ENCODE data around the gene IL13RA1. TPM values are rescaled to one million over a fixed set of nuclear protein-coding genes. Genes with fewer than 3 reads are reported as not detected.
"Not testable (repeated sequence)": the region's sequence is repeated elsewhere in the genome, so short reads cannot be mapped to it uniquely, and the experiment has no call there.

The IL13RA1 gene
- 10 to 100 TPM; 25.8 to 37.6 (median 31.2) TPM for polyA plus RNA-seq (ENCODE audit: insufficient read length in 10 of 10)
- long read RNA-seq, donor 1, full-length matches to known transcripts = 2 of 2 reads
- long read RNA-seq, donor 1, partial matches to known transcripts = 0 of 2 reads
- long read RNA-seq, donor 1, other reads (novel, unspliced or antisense) = 0 of 2 reads
- long read RNA-seq, donor 2, full-length matches to known transcripts = 3 of 3 reads
- long read RNA-seq, donor 2, partial matches to known transcripts = 0 of 3 reads
- long read RNA-seq, donor 2, other reads (novel, unspliced or antisense) = 0 of 3 reads
- long read RNA-seq, donor 3 = 0 reads
- long read RNA-seq, donor 4, full-length matches to known transcripts = 6 of 6 reads
- long read RNA-seq, donor 4, partial matches to known transcripts = 0 of 6 reads
- long read RNA-seq, donor 4, other reads (novel, unspliced or antisense) = 0 of 6 reads
- long read RNA-seq, donor 5, full-length matches to known transcripts = 6 of 6 reads
- long read RNA-seq, donor 5, partial matches to known transcripts = 0 of 6 reads
- long read RNA-seq, donor 5, other reads (novel, unspliced or antisense) = 0 of 6 reads
- long read RNA-seq, donor 6, full-length matches to known transcripts = 6 of 18 reads
- long read RNA-seq, donor 6, partial matches to known transcripts = 12 of 18 reads
- long read RNA-seq, donor 6, other reads (novel, unspliced or antisense) = 0 of 18 reads
- long read RNA-seq, donor 7, full-length matches to known transcripts = 1 of 1 reads
- long read RNA-seq, donor 7, partial matches to known transcripts = 0 of 1 reads
- long read RNA-seq, donor 7, other reads (novel, unspliced or antisense) = 0 of 1 reads
- long read RNA-seq, donor 8 = 0 reads
- long read RNA-seq, donor 9, full-length matches to known transcripts = 1 of 1 reads
- long read RNA-seq, donor 9, partial matches to known transcripts = 0 of 1 reads
- long read RNA-seq, donor 9, other reads (novel, unspliced or antisense) = 0 of 1 reads

GRCh38 chrX:118726887-118727685, at the start of gene IL13RA1:
Gene IL13RA1, plus strand, starts transcription at chrX:118727606. Its CDS starts 33 bp downstream, at chrX:118727639.
- DNase-seq = peak; percentile 79 to 91 (median 83)

DNA sequence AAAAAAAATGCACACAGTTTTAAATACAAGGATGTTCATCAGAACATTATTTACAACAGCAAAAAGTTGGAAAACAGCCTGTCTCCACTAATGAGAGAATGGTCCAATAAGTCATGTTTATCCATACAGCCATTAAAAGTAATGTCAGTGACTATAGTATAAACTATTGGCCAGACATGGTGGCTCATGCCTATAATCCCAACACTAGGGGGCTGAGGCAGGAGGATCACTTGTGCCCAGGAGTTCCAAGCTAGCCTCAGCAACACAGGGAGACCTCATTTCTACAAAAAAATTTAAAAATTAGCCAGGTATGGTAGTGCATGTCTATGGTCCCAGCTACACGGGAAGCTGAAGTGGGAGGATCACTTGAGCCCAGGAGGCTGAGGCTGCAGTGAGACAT, 48.1 kb upstream of the IL13RA1 start:
- DNase-seq = no peak

DNA sequence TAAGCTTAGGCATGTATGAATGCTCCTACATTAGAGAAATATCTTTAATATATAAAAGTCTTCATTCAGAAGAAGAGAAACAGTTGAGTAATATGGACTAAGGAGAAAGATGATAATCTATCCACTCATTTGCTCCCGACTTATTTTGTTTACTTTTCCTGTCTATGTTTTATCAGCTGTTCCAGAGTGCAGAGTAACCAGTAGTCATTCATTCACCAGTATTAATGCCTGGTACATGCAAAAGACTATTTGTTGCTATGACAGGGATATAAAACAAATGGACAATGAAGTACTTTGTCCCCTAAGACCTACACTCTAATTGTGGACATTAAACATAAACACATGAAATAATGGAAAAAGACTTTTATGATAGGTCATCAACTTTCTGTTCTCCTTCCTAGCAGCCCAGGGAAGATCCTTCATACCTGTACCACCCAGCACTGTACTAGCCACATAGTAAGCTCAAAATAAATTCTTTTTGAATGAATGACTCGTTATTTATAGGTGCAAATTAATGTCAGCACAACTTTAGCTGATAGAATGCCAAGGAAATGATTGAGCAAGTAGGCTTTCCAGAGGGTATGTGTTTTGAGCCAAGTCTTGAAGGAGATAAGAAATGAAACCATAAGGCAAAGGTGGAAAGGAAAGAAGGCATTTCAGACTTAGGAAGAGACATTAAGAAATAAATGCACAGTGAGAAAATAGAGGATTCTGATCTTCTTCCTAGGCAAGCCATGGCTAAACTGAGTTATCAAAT, 45.0 kb upstream of the IL13RA1 start:
- DNase-seq = no peak

GRCh38 chrX:118685393-118685792, 42.0 kb upstream of the IL13RA1 start:
- DNase-seq = no peak

- DNase-seq = no peak
These were observed 38.5 kb upstream of the IL13RA1 start for GRCh38 chrX:118688935-118689334.

- no peak for DNase-seq
These were observed 33.6 kb upstream of the IL13RA1 start for GRCh38 chrX:118693843-118694242.

GRCh38 chrX:118694638-118695037, 32.8 kb upstream of the IL13RA1 start:
- DNase-seq = no peak

GRCh38 chrX:118698516-118699170, 28.8 kb upstream of the IL13RA1 start:
- DNase-seq = peak in 1 of 3 donors; percentile 3

DNA sequence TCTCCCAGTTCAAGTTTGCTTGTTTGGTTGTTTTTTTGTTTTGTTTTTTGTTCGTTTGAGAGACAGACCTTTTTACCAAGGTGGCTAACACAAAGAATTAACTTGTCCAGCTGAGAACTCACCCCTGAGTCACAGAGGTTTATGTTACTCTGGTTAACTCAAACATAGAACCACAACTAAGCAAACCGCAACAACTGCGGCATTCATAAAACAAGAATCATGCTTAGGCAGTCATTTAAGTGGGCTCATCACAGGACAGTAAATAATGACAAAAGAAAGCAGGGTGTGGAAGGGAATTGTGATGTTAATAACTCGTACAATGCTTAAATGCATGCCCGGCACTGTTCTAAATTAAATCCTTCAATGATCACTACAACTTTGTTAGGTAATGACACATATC, 24.7 kb upstream of the IL13RA1 start:
- DNase-seq = no peak

DNA sequence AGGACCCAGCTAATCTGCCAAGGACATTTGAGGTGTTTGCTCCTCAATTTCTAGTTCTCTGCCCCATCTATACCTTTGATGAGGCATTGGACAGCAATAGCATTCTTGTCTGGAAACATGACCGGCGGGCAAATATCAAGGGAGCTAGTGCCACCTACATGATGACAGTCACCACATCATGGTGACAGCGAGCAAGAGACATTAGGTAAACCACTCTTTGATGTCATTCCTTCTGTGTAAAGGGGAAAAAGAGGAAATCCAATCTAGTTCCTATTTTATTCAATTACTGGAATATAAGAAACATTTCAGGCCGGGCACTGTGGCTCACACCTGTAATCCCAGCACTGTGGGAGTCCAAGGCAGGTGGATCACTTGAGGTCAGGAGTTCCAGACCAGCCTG, 20.7 kb upstream of the IL13RA1 start:
- no peak for DNase-seq

DNA sequence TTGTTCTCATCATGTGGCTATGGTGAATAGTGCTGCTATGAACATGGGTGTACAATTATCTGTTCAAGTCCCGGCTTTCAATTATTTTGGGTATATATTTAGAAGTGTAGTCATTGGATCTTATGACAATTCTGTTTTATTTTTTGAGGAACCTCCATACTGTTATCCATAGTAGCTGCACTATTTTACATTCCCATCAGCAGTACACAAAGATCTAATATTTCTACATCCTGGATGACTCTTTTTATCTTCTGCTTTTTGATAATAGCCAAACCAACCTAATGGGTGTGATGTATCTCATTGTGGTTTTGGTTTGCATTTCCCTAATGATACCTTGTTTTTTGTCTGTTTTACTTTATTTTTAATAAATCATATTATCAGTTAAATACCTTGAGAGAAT, 12.9 kb upstream of the IL13RA1 start:
- no peak for DNase-seq

DNA sequence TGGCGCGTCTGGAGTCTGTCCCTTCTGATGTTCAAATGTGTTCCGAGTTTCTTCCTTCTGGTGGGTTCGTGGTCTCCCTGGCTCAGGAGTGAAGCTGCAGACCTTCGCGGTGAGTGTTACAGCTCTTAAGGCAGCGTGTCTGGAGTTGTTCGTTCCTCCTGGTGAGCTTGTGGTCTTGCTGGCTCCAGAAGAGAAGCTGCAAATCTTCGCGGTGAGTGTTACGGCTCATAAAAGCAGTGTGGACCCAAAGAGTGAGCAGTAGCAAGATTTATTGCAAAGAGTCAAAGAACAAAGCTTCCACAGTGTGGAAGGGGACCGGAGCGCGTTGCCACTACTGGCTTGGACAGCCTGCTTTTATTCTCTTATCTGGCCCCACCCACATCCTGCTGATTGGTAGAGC, 11.5 kb upstream of the IL13RA1 start:
- not testable (repeated sequence) for DNase-seq

DNA sequence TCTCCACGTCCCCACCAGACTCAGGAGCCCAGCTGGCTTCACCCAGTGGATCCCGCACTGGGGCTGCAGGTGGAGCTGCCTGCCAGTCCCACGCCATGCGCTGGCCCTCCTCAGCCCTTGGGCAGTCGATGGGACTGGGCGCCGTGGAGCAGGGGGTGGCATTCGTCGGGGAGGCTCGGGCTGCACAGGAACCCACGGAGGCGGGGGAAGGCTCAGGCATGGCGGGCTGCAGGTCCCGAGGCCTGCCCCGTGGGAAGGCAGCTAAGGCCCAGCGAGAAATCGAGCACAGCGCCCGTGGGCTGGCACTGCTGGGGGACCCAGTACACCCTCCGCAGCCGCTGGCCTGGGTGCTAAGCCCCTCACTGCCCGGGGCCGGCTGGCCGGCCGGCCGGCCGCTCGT, 10.6 kb upstream of the IL13RA1 start:
- DNase-seq = not testable (repeated sequence)

DNA sequence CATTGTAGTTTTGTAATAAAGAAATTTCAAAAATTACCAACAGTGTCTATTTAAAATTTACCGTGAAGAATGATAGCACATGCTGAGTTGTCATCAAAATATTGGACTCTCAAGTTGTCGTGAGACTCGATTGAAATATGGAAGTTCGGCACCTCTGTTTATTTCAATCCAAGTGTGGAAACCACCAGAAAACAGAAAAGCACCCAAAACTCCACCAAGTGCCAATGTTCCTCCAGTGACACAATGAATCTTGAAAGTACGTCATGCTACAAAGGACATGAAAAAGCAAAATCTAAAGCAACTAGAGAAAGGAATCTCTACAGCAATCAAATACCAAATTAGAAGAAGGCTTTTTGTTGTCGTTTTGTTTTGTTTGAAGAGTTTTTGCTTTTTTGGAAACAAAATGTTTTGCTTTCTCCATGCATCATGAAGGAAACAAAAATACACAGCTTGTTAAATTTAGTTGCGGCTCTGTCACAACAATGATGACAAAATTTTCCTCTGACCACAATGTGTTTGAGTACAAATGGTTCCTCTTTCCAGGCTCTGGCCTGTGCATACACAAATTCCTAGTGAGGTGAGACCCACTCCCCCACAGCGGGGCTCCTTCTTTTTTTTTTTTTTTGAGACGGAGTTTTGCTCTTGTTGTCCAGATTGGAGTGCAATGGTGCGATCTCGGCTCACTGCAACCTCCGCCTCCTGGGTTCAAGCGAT, 9.6 kb upstream of the IL13RA1 start:
- DNase-seq = no peak

DNA sequence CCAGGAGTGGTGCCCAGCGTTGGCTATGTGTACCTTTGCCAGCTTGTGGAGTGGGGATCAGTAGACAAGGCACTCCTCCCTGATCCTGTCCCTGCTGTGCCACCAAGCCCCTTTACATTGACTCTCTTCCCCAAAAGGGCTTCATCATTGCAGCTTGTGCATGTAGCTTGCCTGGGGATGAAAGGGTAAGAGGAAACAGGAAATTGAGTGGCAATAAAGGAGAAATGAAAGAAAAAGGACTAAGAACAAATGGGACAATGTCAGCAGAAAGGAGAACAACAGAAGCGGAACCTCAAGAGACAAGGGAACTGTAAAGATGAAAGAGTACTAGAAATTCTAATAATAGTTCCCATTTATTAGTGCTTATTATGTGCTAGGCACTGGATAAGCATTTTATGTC, 8.7 kb upstream of the IL13RA1 start:
- DNase-seq = no peak

DNA sequence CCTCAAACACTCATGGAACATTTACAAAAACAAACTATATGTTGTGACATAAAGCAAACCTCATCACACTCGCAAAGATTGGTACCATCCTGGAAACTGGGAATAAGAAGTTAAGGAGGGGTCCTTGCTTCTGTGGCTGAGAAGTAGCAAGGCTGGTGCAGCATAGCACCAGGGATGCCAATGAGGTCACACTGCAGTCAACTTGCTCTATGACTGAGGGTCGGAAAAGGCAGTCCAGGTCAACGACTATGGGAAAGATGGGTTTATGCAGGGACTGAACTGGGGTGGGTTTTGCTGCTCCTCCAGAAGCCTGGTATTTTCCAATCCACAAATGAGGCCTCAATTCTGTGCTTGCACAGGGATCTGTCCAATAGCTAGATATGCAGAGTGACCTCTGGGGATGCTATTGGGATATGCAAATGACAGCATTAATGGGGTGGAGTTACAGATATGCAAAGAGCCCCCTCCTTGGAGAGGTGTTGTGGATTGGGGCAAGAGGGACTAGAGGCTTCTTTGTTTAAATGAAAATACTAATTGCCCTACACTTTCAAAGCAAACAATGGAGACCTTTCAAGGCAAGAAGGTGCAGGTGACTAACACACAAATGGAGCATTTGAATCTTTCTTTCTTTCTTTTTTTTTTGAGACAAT, 7.2 kb upstream of the IL13RA1 start:
- no peak for DNase-seq

- DNase-seq = no peak
These were observed 4.0 kb upstream of the IL13RA1 start for GRCh38 chrX:118723376-118723775.

DNA sequence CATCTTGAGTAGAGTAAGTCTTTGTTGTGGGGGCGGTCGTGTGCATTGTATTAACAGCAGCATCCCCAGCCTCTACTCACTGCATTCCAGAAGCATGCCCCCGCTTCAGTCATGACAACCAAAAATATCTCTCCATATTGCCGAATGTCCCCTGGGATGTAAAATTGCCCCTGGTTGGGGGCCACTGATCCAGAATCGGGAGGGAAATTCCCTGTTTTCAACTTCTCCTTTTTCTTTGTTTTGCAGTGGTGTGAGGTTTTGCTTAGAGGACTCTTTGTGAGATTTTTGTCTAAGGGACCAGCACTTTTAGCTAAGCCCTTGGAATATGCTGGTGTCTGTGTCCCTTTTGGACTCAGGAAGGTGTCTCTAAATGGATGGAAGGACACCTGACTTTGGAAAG, 3.0 kb upstream of the IL13RA1 start:
- DNase-seq = no peak

- no peak for DNase-seq
These were observed 2.6 kb upstream of the IL13RA1 start for GRCh38 chrX:118724775-118725174.
